ENCODE data around the gene MAL.

MAL gene

GRCh38 chr2:95060446-95061118 is 35.1 kb downstream of the MAL start:
- ATAC-seq = no peak
- no peak for TF ChIP-seq ZFP30 (CRISPR knock-in tag; IDR thresholded peaks at IDR 0.05)
- no peak for TF ChIP-seq SNAI2 (CRISPR knock-in tag; IDR thresholded peaks at IDR 0.05)
- TF ChIP-seq GLIS3 (CRISPR knock-in tag; IDR thresholded peaks at IDR 0.05) = no peak
- TF ChIP-seq, protein P1, sequence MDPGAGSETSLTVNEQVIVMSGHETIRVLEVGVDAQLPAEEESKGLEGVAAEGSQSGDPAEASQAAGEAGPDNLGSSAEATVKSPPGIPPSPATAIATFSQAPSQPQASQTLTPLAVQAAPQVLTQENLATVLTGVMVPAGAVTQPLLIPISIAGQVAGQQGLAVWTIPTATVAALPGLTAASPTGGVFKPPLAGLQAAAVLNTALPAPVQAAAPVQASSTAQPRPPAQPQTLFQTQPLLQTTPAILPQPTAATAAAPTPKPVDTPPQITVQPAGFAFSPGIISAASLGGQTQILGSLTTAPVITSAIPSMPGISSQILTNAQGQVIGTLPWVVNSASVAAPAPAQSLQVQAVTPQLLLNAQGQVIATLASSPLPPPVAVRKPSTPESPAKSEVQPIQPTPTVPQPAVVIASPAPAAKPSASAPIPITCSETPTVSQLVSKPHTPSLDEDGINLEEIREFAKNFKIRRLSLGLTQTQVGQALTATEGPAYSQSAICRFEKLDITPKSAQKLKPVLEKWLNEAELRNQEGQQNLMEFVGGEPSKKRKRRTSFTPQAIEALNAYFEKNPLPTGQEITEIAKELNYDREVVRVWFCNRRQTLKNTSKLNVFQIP (CRISPR knock-in tag; IDR thresholded peaks at IDR 0.05; ENCODE audit: borderline replicate concordance, low read depth) = no peak
- no peak for TF ChIP-seq ZNF70 (CRISPR knock-in tag; IDR thresholded peaks at IDR 0.05)
- no peak for TF ChIP-seq PPARA (CRISPR knock-in tag; IDR thresholded peaks at IDR 0.05; ENCODE audit: borderline replicate concordance)
- TF ChIP-seq ISL1 (CRISPR knock-in tag; IDR thresholded peaks at IDR 0.05) = no peak
- TF ChIP-seq ZC3H10 (CRISPR knock-in tag; IDR thresholded peaks at IDR 0.05) = no peak
- no peak for TF ChIP-seq ZNF8 (CRISPR knock-in tag; IDR thresholded peaks at IDR 0.05)
- no peak for TF ChIP-seq TCF4 (CRISPR knock-in tag; IDR thresholded peaks at IDR 0.05; ENCODE audit: borderline replicate concordance)
- TF ChIP-seq, protein P2, sequence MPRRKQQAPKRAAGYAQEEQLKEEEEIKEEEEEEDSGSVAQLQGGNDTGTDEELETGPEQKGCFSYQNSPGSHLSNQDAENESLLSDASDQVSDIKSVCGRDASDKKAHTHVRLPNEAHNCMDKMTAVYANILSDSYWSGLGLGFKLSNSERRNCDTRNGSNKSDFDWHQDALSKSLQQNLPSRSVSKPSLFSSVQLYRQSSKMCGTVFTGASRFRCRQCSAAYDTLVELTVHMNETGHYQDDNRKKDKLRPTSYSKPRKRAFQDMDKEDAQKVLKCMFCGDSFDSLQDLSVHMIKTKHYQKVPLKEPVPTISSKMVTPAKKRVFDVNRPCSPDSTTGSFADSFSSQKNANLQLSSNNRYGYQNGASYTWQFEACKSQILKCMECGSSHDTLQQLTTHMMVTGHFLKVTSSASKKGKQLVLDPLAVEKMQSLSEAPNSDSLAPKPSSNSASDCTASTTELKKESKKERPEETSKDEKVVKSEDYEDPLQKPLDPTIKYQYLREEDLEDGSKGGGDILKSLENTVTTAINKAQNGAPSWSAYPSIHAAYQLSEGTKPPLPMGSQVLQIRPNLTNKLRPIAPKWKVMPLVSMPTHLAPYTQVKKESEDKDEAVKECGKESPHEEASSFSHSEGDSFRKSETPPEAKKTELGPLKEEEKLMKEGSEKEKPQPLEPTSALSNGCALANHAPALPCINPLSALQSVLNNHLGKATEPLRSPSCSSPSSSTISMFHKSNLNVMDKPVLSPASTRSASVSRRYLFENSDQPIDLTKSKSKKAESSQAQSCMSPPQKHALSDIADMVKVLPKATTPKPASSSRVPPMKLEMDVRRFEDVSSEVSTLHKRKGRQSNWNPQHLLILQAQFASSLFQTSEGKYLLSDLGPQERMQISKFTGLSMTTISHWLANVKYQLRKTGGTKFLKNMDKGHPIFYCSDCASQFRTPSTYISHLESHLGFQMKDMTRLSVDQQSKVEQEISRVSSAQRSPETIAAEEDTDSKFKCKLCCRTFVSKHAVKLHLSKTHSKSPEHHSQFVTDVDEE (CRISPR knock-in tag; IDR thresholded peaks at IDR 0.05) = no peak
- no peak for TF ChIP-seq OSR1 (CRISPR knock-in tag; IDR thresholded peaks at IDR 0.05)
- TF ChIP-seq CREB5 (CRISPR knock-in tag; IDR thresholded peaks at IDR 0.05; ENCODE audit: low read depth) = no peak
- no peak for TF ChIP-seq CSDC2 (CRISPR knock-in tag; IDR thresholded peaks at IDR 0.05)
- TF ChIP-seq PATZ1 (CRISPR knock-in tag; IDR thresholded peaks at IDR 0.05; ENCODE audit: borderline replicate concordance) = no peak
- TF ChIP-seq TOX (CRISPR knock-in tag; IDR thresholded peaks at IDR 0.05; ENCODE audit: borderline replicate concordance) = no peak
- TF ChIP-seq BACH2 (CRISPR knock-in tag; IDR thresholded peaks at IDR 0.05; ENCODE audit: borderline replicate concordance) = no peak

GRCh38 chr2:95061119-95061512 is 35.6 kb downstream of the MAL start:
- ATAC-seq = no peak
- TF ChIP-seq OSR1 (CRISPR knock-in tag; IDR thresholded peaks at IDR 0.05) (no peak), CREB5 (CRISPR knock-in tag; IDR thresholded peaks at IDR 0.05; ENCODE audit: low read depth) (no peak), PPARA (CRISPR knock-in tag; IDR thresholded peaks at IDR 0.05; ENCODE audit: borderline replicate concordance) (no peak), GLIS3 (CRISPR knock-in tag; IDR thresholded peaks at IDR 0.05) (no peak), TOX (CRISPR knock-in tag; IDR thresholded peaks at IDR 0.05; ENCODE audit: borderline replicate concordance) (no peak), ZNF565 (CRISPR knock-in tag; conservative IDR thresholded peaks at IDR 0.05; ENCODE audit: low read depth) (no peak)

GRCh38 chr2:95061601-95062183 is 36.2 kb downstream of the MAL start:
- no peak for TF ChIP-seq ZNF70 (CRISPR knock-in tag; IDR thresholded peaks at IDR 0.05)
- TF ChIP-seq BACH2 (CRISPR knock-in tag; IDR thresholded peaks at IDR 0.05; ENCODE audit: borderline replicate concordance) = no peak
- no peak for ATAC-seq
